Fibroblast of pulmonary artery (primary cell): ENCODE data around the gene RPS13.
"Not testable (repeated sequence)": the region's sequence is repeated elsewhere in the genome, so short reads cannot be mapped to it uniquely, and the experiment has no call there.

Source experiments
- DNase-seq: peaks from one replicate; pipeline ENCODE4 v3.0.0-alpha.2; 2010; ENCODE audit warnings: low read depth
- H3K4me3 ChIP-seq: replicated peaks from 2 replicates; pipeline ENCODE4 v1.5.1; 2011; ENCODE audit warnings: low read depth, mild to moderate bottlenecking, control low read depth, low read length, moderate library complexity
- TF ChIP-seq, protein P1 (sequence below): IDR thresholded peaks from 2 replicates; pipeline ENCODE4 v1.5.1; 2011; ENCODE audit warnings: mild to moderate bottlenecking, control low read depth, low read length, inconsistent platforms; ENCODE audit errors: missing control alignments

Gene RPS13

DNA sequence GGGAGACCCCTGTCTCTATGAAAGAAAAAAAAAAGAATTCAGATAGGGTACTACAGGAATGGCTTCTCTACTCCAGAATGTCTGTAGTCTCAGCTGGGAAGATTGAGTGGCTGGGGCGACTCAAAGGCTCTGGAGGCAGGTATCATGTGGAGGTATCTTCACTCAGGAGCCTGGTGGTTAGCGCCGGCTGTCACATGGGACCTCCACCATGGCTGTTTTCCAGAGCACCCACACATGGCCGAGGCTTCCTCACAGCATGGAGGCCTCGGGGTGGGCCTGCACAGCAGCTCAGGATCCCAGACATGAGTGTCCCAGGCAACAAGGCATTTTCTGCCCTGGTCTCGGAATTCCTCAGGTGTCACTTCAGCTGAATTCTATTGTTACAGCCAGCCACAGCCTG is 10.1 kb downstream of the RPS13 start:
- no peak overlapping the region for H3K4me3 ChIP-seq
- no peak for DNase-seq
- TF ChIP-seq, protein P1, sequence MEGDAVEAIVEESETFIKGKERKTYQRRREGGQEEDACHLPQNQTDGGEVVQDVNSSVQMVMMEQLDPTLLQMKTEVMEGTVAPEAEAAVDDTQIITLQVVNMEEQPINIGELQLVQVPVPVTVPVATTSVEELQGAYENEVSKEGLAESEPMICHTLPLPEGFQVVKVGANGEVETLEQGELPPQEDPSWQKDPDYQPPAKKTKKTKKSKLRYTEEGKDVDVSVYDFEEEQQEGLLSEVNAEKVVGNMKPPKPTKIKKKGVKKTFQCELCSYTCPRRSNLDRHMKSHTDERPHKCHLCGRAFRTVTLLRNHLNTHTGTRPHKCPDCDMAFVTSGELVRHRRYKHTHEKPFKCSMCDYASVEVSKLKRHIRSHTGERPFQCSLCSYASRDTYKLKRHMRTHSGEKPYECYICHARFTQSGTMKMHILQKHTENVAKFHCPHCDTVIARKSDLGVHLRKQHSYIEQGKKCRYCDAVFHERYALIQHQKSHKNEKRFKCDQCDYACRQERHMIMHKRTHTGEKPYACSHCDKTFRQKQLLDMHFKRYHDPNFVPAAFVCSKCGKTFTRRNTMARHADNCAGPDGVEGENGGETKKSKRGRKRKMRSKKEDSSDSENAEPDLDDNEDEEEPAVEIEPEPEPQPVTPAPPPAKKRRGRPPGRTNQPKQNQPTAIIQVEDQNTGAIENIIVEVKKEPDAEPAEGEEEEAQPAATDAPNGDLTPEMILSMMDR: no peak

DNA sequence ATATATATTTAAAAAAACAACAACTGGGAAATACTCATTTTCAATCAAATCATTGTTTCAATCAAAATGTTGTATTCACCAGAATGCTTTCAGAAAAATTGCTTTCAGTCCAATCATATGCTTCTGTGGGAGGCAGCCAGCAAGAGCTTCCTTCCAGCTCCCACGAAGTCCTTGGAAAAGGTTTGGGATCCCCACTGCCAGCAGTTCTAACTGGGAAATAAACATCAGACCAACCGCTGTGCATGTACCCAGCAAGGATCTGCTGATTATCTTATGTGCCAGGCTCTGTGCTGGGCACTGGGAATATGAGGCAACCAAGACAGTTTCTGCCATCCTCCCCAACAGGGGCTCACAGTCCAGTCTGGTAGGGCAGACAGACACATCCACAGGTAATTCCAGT is 10.8 kb downstream of the RPS13 start:
- TF ChIP-seq, protein P1: no peak
- H3K4me3 ChIP-seq: no peak overlapping the region
- DNase-seq: no peak

DNA sequence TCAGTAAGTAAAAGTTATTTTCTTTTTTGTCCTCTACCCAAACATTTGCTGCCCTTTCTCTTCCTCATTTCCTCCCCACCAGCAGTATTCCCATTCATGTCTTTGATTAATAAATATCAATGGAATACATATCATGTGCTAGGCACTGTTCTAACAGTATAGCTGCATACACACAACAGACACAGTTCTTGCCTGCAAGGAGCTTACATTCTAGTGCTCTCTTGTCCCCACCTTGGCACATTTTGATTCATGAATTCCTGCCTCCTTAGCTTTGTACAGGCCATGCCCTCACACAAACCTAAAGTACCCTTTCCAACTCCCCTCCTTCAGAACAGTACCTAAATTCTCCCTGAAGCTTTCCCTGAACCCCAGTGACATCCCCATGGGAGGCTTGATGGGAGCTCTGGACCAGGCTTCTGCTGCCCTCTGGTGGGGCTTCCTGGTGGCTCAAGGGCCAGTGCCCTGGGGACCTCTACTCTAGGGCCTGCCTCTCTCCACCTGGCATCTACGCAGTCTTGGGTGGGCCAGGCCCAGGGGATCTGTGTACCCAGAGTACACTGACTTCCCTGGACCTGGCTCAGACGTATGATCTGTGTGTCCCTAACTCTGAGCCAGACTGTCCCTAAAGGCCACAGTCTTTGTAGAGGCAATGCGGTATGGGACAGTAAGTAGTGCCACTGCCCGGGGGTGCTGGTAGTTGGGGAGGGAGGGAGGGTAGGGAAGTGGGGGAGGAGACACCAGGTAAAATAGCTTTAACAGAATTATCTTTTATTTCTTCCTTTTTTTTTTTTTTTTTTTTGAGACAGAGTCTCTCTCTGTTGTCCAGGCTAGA is 14.1 kb downstream of the RPS13 start:
- TF ChIP-seq, protein P1: peak; percentile 90
- DNase-seq: peak; percentile 60

DNA sequence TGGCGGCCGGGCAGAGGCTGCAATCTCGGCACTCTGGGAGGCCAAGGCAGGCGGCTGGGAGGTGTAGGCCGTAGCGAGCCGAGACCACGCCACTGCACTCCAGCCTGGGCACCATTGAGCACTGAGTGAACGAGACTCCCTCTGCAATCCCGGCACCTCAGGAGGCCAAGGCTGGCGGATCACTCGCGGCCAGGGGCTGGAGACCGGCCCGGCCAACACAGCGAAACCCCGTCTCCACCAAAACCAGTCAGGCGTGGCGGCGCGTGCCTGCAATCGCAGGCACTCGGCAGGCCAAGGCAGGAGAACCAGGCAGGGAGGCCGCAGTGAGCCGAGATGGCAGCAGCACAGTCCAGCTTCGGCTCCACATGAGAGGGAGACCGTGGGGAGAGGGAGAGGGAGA is 26.3 kb downstream of the RPS13 start:
- H3K4me3 ChIP-seq, DNase-seq: not testable (repeated sequence)

More for the DNA sequence above, 14.1 kb downstream of the RPS13 start:
- no peak overlapping the region for H3K4me3 ChIP-seq

DNA sequence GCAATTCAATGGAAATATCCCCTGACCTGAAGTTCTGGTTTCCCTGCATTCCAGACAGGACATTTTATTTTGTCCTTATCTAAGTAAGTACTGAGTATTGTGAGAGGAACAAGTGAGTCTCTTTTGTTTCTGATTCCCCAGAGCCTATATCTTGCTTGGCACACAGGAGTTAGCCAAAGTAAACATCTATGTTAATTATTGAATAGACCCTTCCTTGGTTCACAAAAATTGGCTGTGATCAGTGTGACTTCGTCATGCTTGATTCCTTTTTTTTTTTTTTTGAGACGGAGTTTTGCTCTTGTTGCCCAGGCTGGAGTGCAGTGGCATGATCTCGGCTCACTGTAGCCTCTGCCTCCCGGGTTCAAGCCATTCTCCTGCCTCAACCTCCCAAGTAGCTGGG is 29.0 kb downstream of the RPS13 start:
- not testable (repeated sequence) for H3K4me3 ChIP-seq, DNase-seq

DNA sequence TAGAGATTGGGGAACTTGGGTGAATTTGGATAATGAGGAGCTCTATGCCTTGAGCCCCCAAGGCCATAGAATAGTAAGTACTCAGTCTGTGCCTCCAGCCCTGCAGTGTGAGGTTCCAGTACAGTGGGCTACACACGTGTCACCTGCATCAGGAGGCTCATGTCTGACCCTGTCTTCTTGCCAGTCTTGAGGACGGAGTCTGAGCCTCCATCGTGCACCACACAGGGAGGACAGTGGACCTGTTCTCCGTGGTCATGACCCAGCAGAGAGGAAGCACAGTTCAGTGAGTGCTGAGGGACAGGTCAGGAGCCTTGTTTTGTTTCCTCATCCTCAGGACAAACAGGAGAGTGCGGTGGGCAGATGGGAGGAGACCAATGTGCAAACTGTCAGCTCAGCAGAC is 30.8 kb downstream of the RPS13 start:
- TF ChIP-seq, protein P1: no peak
- DNase-seq: no peak
- H3K4me3 ChIP-seq: no peak overlapping the region

DNA sequence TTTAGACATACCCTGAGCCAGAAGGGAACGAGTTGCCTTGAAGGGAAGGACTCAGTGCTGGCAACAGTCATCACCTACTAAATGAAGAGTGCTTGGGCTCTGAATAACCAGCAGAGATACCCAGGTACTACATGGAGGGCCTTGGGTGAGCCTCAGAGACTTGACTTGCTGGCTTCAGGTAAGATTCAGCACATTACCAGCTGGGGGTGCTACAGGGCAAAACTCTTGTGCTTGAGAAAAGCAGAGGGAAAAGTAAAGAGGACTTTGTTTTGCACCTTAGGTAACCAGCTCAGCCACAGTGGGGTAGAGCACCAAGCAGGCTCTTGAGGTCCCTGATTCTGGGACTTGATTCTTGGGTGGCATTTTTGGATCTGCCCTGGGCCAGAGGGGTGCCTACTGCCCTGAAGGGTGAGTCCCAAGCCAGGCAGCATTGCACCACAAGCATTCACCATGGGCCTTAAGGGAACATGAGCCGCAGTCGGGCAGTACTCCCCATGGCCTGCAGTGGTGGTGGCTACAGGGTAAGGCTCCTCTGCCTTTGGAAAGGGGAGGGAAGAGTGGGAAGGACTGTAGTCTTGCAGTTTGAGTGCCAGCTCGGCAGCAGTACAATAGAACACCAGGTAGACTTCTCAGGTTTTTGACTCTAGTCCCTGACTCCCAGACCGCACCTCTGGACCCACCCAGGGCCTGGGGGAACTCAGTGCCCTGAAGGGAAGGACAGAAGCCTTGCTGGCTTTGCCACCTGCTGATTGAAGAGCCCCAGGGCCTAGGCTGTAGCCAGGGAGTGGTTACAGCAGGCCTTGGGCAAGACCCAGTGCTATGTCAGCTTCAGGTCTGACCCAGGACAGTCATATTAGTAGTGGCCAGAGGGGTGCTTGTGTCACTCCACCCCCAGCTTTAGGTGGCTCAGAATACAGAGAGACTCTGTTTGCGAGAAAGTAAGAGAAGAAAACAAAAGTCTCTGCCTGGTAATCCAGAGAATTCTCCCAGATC is 40.5 kb downstream of the RPS13 start:
- H3K4me3 ChIP-seq: no peak overlapping the region
- TF ChIP-seq, protein P1: no peak
- DNase-seq: no peak

DNA sequence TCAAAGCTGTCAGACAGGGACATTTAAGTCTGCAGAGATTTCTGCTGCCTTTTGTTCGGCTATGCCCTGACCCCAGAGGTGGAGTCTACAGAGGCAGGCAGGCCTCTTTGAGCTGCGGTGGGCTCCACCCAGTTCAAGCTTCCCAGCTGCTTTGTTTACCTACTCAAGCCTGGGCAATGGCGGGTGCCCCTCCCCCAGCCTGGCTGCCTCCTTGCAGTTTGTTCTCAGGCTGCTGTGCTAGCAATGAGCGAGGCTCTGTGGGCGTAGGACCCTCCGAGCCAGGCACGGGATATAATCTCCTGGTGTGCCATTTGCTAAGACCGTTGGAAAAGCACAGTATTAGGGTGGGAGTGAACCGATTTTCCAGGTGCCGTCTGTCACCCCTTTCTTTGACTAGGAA is 43.4 kb downstream of the RPS13 start:
- DNase-seq, H3K4me3 ChIP-seq: not testable (repeated sequence)
